ENCODE measurements around the gene MTA2.
"Not testable (repeated sequence)": the region's sequence is repeated elsewhere in the genome, so short reads cannot be mapped to it uniquely, and the experiment has no call there.

The MTA2 gene

GRCh38 chr11:62592146-62592815 lies 9.4 kb downstream of the MTA2 start:
- no peak for DNase-seq (ENCODE audit: low spot score)

DNA sequence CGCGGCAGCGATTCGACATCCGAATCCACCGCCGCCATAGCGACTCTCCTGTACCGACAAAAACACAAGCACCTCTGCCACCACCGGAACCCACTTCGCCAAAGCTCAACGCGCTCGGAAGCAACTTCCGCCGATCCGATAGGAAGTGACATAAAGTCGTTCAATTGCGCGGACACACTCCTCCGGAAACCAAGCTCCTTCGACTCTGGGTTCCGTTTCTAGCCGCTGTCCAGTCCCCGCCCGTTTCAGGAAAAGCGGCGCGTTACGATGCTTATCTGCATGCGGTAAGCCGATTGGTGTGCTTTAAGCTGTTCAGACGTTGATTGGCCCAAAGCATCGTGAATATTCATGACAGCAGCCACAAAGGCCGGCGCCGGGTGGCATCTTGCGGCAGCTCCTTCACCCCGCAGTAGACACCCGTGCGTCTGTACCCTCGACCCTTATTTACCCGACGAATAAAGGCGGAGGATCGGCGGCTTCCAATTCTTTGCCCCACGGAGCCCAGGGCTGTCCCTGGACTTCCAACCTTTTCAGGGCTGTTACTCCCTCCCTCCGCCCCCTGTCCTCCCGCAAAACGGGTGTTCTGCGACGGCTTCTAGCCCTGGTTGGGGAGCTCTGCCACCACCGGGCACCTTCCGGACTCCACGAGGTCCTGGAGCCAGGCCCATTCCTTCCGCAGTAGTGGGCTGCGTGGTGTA lies 10.1 kb downstream of the MTA2 start, which contains the start of gene TUT1:
TSS of gene TUT1 (minus strand) at position 76 of the 698 bp plus-strand sequence. CDS start at position 38, 38 bp downstream.
- peak; percentile 95 for DNase-seq (ENCODE audit: low spot score)

DNA sequence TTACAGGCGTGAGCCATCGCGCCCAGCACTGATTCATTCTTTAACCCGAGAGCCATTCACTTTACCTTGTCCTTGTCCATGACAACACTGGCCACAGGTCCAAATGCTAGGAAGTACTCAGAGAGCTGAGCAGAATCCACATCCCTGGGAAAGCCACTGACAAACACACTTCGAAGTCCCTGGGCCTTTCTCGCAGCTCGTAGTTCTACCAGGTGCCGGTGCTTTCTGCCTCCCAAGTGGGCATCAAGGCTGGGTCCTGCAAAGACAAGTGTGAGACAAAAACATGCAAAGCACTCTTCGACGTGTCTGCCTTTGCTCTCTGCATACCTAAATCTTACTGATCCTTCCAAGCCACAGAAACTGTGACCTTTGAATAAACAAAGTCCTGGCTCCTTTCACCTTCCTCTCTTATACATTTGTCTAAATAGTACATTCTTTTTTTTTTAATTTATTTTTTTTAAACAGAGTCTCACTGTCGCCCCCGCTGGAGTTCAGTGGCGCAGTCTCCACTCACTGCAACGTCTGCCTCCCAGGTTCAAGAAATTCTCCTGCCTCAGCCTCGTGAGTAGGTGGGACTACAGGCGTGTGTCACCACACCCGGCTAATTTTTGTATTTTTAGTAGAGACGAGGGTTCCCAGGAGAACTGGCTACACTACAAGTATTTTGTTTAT lies 12.6 kb downstream of the MTA2 start:
- DNase-seq (ENCODE audit: low spot score): no peak

GRCh38 chr11:62585356-62585755 lies 16.3 kb downstream of the MTA2 start:
- DNase-seq (ENCODE audit: low spot score): not testable (repeated sequence)

DNA sequence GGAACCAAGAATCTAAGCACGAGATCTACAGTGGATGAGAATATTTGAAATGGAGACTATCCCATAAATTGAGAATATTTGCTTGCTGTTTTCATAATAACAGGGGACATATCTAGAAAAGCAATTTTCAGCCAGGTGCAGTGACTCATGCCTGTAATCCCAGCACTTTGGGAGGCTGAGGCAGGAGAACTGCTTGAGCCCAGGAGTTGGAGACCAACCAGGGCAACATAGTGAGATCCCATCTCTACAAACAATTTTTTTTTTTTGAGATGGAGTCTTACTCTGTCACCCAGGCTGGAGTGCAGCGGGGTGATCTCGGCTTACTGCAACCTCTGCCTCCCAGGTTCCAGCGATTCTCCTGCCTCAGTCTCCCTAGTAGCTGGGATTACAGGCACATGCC lies 19.9 kb downstream of the MTA2 start:
- not testable (repeated sequence) for DNase-seq (ENCODE audit: low spot score)

- no peak for DNase-seq (ENCODE audit: low spot score)
These were observed 20.5 kb downstream of the MTA2 start for GRCh38 chr11:62580959-62581715.

DNA sequence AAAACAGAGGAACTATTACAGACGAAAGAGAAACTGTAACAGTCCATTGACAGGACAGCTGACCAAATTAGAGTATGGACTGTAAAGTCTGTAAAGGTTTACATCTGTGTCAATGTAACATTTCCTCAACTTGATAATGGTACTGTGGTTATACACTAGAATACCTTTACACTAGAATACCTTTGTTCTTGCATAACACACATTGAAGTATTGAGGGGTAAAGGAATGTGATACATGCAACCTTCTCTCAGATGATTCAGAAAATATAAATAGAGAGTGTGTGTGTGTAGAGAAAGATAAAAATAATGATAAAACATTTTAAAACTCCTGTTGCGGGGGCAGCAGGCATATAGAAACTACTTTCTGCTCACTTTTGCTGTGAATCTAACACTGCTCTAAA lies 22.4 kb downstream of the MTA2 start:
- DNase-seq (ENCODE audit: low spot score): no peak

GRCh38 chr11:62578541-62578940 lies 23.1 kb downstream of the MTA2 start:
- no peak for DNase-seq (ENCODE audit: low spot score)

DNA sequence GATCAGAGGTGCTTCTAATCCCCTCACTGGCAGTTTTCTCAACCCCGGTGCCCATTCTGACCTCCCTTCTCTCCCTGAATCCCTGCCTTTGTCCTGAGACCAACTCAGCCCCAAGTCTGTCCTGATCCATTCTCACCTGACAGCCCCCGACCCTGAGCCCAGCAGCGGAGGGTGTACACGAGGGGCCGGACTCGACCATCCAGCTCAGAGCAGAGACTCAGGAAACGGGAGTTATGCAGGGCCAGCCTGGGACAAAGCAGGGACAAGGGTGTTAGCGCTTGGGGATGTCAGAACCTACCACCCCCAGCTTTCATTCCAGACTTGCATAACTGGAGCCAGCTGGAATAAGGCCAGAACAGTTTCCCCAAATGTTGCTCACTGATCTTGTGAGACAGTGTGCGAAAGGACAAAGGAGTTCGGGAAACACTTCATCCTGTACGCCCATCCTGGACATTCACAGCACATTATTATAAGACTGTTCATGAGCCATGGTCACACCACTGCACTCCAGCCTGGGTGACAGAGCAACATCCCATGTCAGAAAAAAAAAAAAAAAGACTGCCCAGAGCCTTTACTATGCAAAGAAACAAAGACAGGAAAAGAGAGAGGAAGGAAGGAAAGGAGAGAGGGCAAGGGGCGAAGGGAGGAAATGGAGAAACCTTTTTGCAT lies 24.5 kb downstream of the MTA2 start:
- no peak for DNase-seq (ENCODE audit: low spot score)

DNA sequence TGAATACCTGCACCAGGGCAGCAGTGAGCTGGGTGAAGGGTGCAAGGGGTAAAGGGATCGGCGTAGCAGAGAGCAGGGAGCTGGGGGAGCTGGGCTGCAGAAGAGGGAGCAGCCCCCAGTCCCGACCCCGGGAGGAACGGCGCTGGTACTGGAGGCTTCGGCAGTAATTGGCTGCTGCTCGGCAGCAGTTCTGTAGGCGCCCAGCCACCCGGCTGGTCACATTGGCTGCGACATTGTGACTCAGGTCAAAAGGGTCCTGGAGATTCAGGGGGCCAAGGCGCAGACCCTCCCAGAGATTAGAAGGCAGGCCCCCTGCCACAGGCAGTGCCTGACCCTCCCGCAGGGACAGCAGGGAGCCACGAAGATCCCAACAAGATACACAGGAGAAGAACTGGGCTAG lies 25.8 kb downstream of the MTA2 start:
- no peak for DNase-seq (ENCODE audit: low spot score)

DNA sequence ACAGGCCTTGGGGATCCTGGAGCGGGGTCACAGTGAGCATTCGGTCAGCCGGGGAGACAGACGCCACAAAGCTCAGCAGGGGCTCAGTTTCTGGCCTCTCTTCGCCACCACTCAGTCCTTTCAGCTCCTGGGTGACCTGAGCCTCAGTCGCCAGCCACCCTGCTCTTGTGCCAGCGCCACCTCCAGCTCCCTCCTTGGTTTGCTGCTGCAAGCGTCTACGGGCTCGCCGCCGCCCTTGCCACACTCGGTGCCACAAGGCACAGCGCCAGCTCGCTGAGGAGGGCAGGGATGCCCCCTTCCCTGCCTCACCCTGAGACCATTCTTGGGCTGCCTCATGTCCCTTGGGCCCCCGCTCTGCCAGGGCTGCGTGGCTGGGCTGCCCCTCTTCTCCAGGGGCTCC lies 26.5 kb downstream of the MTA2 start:
- no peak for DNase-seq (ENCODE audit: low spot score)

GRCh38 chr11:62574363-62575071 lies 27.1 kb downstream of the MTA2 start:
- peak; percentile 33 for DNase-seq (ENCODE audit: low spot score)

DNA sequence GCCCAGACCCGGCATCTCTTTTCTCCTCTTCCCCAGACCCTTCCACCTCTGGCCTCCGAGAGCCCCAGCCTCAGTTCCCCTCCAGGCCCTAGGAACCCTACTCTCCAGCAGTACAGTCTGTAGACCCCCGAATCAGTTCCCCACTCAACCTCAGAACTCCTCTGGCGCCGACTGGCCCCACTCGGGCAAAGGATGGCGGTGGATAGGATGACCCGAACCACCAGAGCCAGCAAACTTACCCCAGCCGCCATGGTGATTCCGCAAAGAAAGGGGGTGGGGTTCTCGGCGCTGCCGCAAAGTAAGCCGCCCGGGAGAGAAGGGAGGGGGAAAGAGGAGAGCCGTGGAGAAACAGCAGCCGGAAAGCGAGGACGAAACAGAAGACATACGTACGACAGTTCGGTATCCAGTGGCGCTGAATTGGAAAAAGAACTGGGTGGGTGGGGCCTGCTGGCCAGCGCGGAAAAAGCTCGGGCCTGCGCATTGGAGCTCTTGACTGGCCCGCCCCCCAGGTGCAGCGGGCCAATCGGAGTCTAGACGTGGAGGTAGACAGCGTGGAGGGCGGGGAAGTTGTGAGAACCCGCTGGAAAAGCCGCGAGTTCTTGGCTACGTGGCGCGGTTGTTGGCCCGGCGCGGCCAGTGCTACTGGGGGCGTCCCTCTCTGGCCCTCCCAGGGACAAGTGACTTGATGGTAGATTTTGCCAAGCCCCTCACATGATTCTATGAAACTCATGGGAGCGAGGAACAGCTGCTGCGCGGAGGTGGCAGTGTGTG lies 27.9 kb downstream of the MTA2 start, which contains the start of gene EEF1G:
TSS of gene EEF1G (minus strand) at position 300 of the 771 bp plus-strand sequence. CDS start at position 251, 49 bp downstream.
- peak; percentile 99 for DNase-seq (ENCODE audit: low spot score)

GRCh38 chr11:62573006-62573591 lies 28.6 kb downstream of the MTA2 start:
- no peak for DNase-seq (ENCODE audit: low spot score)

- DNase-seq (ENCODE audit: low spot score): no peak
These were observed 29.2 kb downstream of the MTA2 start for GRCh38 chr11:62572431-62572830.

- not testable (repeated sequence) for DNase-seq (ENCODE audit: low spot score)
These were observed 30.2 kb downstream of the MTA2 start for GRCh38 chr11:62571493-62571892.

- DNase-seq (ENCODE audit: low spot score): not testable (repeated sequence)
These were observed 30.8 kb downstream of the MTA2 start for GRCh38 chr11:62570903-62571302.

GRCh38 chr11:62569611-62570010 lies 32.1 kb downstream of the MTA2 start:
- DNase-seq (ENCODE audit: low spot score): no peak

DNA sequence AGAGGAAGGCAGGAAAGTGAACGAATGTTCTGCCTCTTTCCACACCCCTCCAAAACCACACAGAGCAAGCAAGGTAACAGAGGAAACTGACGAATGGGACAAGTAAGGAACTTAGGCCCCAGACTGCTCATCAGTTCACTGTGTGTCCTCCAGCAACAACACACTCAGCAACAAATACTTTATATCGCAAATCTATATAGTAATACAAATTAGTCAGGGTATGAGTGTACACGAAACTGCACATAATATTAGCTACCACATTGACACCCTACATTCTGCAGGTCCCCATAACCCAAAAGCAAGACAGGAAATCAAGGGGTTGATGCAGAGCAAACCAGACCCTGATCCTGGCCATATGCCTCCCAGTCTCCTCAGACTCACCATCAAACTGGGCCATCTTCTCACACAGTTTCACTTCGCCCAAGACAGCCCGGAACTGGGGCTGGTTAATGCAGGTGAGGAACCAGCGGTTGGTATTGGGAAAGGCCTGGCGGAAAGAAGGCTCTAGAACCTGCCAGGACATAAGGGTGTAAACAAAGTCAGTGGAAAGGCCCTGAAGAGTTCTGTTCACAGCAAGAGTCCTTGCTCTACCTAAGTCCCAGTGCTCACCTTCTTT lies 34.5 kb downstream of the MTA2 start:
- no peak for DNase-seq (ENCODE audit: low spot score)

All from AG08395 (cell line).